GM19035 (cell line): ENCODE results near the gene TTC23L.
"Not testable (repeated sequence)": the region's sequence is repeated elsewhere in the genome, so short reads cannot be mapped to it uniquely, and the experiment has no call there.

Source experiments
- ATAC-seq: cut with Tn5 transposase; IDR thresholded peaks from one replicate; pipeline ENCODE4 v1.9.1; 2021; ENCODE audit not compliant: unreplicated experiment

The TTC23L gene

GRCh38 chr5:34838785-34839714 is at the start of gene TTC23L:
TSS of gene TTC23L (plus strand) at chr5:34839164. CDS start at chr5:34840672, 1,508 bp downstream.
- peak; percentile 99 for ATAC-seq

GRCh38 chr5:34789639-34790038 is 49.3 kb upstream of the TTC23L start:
- no peak for ATAC-seq

- ATAC-seq: no peak
Measured at GRCh38 chr5:34790069-34790468, 48.9 kb upstream of the TTC23L start.

GRCh38 chr5:34791761-34792244 is 47.2 kb upstream of the TTC23L start:
- no peak for ATAC-seq

GRCh38 chr5:34802834-34803563 is 36.0 kb upstream of the TTC23L start:
- ATAC-seq: no peak

- ATAC-seq: no peak
Measured at GRCh38 chr5:34803974-34804732, 34.8 kb upstream of the TTC23L start.

GRCh38 chr5:34804913-34805312 is 34.1 kb upstream of the TTC23L start:
- ATAC-seq: no peak

GRCh38 chr5:34806532-34806931 is 32.4 kb upstream of the TTC23L start:
- no peak for ATAC-seq

- ATAC-seq: no peak
Measured at GRCh38 chr5:34811706-34812105, 27.3 kb upstream of the TTC23L start.

- no peak for ATAC-seq
Measured at GRCh38 chr5:34813509-34813908, 25.5 kb upstream of the TTC23L start.

GRCh38 chr5:34817558-34818351 is 21.2 kb upstream of the TTC23L start:
- no peak for ATAC-seq

- ATAC-seq: no peak
Measured at GRCh38 chr5:34818717-34819116, 20.2 kb upstream of the TTC23L start.

GRCh38 chr5:34820593-34820992 is 18.4 kb upstream of the TTC23L start:
- no peak for ATAC-seq

- no peak for ATAC-seq
Measured at GRCh38 chr5:34822956-34823715, 15.8 kb upstream of the TTC23L start.

GRCh38 chr5:34826347-34826746 is 12.6 kb upstream of the TTC23L start:
- no peak for ATAC-seq

GRCh38 chr5:34827588-34828506 is 11.1 kb upstream of the TTC23L start:
- no peak for ATAC-seq

GRCh38 chr5:34830827-34831226 is 8.1 kb upstream of the TTC23L start:
- ATAC-seq: not testable (repeated sequence)

- no peak for ATAC-seq
Measured at GRCh38 chr5:34831303-34831702, 7.7 kb upstream of the TTC23L start.

GRCh38 chr5:34832568-34832967 is 6.4 kb upstream of the TTC23L start:
- ATAC-seq: no peak
